GM19468 (cell line): ENCODE results near the gene HTR6.
"Not testable (repeated sequence)": the region's sequence is repeated elsewhere in the genome, so short reads cannot be mapped to it uniquely, and the experiment has no call there.

Source experiments
- ATAC-seq: cut with Tn5 transposase; IDR thresholded peaks from one replicate; pipeline ENCODE4 v1.9.1; 2021; ENCODE audit warnings: mild to moderate bottlenecking, moderate library complexity, moderate number of reproducible peaks; ENCODE audit not compliant: unreplicated experiment; ENCODE audit errors: extremely low read depth

HTR6 gene

GRCh38 chr1:19664453-19665185 lies at the start of gene HTR6:
Gene HTR6, plus strand, starts transcription at chr1:19664875. Its CDS starts 879 bp downstream, at chr1:19665754.
- ATAC-seq = no peak

- no peak for ATAC-seq
Measured at GRCh38 chr1:19615438-19615837, 49.2 kb upstream of the HTR6 start.

GRCh38 chr1:19616489-19616888 lies 48.2 kb upstream of the HTR6 start:
- ATAC-seq = no peak

DNA sequence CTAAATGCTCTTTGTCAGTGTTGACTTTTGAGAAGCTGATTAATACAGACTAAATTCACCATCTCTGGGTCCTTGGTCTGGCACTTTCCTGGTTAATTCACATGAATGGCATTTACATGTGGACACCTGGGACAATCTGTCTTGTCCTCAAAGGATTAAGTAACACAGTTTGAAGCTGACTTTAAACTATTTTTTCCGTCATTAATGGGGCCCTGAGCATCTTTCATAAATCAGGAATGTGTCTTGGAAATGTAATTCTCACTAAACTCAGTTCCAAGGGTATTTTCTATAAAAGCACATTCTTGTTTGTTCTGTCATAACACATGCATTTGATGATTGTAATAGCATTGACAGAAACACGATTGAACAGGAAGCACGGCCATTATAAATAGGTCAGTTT lies 47.3 kb upstream of the HTR6 start:
- no peak for ATAC-seq

GRCh38 chr1:19618428-19618827 lies 46.2 kb upstream of the HTR6 start:
- ATAC-seq = no peak

GRCh38 chr1:19619697-19620384 lies 44.8 kb upstream of the HTR6 start:
- ATAC-seq = no peak

DNA sequence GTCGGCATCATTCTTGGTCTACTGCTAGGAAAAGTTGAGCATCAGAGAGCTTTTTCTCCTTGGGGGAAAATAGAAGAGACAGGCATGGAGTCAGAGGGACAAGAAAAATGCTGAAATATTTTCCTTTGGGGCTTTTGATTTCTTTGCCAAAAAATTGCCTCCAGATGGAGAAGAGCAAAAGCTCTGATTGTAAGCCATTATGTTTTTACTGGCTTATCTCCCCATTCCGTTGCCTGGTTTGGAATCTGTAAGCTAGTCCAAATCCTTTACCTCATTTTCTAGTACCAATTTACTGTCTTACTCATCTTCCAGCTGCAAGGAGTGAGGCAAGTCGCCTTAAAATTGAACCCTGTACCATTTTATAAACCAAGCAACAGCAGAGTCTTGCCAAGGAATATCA lies 43.9 kb upstream of the HTR6 start:
- ATAC-seq = no peak

DNA sequence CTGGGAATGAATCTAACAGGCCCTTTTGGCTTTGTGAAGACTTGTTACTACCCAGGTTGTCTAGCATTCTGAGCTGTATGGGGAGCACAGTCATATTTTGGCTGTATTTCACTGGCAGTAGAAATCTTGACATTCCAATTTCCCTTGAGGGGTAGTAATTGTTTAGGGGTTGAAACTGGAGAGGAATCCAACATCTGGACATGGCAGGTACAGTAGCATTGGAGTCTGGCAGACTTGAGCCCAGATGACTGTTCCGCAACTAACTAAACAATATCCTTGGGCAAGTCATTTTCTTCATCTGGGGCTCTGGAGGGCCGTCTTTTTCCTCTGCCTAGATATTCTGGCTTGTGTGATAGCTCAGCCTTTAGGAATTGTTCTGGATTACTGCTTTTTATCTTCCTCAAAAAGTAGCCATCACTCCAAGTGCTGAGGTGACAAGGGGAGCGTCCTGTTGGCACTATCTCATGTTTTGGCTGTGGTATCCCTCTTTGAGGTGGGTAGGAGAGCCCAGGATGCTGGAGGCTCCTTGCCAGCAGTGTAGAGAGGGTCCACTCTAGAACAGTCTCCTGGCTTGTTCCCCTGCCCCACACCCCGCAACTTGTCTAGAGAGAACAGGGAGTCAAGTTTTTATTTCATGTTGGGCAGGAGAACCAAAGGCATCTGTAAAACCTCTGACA lies 43.3 kb upstream of the HTR6 start:
- no peak for ATAC-seq

GRCh38 chr1:19622204-19622603 lies 42.5 kb upstream of the HTR6 start:
- ATAC-seq = no peak

- no peak for ATAC-seq
Measured at GRCh38 chr1:19623523-19623922, 41.2 kb upstream of the HTR6 start.

GRCh38 chr1:19625291-19625937 lies 39.3 kb upstream of the HTR6 start:
- ATAC-seq = no peak

DNA sequence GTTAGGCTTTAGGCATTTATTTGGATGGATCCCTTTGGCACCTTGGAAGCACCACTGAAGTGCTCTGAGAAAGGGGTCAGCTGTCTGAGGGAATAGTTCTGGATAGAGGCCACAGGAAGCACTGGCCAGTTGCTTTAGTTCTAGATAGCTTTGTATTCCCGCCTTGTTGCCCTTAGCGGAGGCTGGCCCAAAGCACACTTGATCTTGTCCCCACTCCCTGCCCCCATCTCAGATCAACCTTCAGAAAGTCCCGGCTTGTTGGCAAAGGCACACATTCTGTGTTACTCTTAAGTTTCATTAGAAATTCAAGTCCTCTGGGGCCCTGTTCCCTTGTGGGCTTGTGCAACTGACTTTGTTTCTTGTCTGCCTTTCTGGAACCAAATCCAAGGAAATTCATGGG lies 35.8 kb upstream of the HTR6 start:
- no peak for ATAC-seq

DNA sequence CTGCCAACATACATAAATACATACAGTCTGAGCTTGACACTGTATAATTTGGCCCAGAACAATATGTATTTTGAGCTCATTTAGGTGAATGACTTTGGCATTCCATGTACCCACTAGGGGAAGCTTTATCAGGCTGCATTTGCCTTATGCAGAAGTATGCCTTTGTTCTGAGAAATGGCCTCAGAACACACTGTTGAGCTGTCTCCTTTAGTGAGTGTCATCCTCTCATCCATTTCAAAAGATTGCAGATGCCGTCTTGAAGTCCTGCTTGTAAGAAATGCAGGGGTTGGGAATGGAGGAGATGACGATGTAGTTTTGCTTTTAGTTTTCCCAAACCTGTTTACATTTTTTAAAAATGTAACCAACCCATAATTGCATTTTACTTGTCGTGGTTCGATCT lies 35.3 kb upstream of the HTR6 start:
- no peak for ATAC-seq

- ATAC-seq = not testable (repeated sequence)
Measured at GRCh38 chr1:19630192-19630591, 34.5 kb upstream of the HTR6 start.

DNA sequence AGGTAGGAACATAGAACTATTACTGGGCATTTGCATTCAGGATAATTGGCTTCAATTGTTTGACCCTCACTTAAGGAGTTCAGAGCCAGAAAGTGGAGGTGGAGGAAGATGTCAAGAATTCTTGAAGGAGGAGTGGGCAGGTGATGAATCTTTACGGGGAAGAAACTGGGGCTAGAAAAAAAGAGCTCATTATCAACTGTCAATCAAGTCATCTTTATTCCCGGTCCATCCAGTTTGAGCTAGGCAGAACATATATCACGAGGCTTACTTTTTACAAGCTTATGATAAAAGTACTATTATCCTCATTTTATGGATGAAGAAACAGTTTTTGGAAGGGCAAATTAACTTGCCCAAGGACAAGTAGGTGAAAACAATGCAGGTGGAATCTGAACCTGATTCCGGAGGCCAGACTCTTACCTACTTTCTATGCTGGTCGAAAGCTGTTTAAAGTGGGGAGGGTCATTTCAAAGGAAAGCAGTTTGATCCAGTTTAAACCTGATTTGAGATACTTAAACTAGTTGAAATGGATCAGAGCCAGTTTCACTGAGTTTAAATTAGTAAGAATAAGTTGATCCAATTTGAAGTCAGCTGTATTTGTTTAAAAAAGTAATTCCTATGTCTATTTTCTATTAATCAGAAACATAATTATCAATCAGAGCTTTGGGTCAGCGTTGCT lies 33.8 kb upstream of the HTR6 start:
- no peak for ATAC-seq

- no peak for ATAC-seq
Measured at GRCh38 chr1:19632211-19632610, 32.5 kb upstream of the HTR6 start.

GRCh38 chr1:19633106-19633505 lies 31.6 kb upstream of the HTR6 start:
- ATAC-seq = no peak

DNA sequence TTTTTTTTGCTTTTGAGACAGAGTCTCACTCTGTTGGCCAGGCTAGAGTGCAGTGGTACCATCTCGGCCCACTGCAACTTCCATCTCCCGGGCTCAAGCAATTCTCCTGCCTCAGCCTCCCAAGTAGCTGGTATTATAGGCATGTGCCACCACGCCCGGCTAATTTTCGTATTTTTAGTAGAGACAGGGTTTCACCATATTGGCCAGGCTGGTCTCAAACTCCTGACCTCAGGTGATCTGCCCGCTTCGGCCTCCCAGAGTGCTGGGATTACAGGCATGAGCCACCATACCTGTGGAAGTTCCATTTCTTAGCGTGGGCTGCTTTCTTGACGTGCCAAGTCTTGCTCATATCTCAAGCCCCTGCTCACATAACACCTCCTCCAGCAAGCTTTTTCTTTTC lies 29.6 kb upstream of the HTR6 start:
- ATAC-seq = not testable (repeated sequence)

DNA sequence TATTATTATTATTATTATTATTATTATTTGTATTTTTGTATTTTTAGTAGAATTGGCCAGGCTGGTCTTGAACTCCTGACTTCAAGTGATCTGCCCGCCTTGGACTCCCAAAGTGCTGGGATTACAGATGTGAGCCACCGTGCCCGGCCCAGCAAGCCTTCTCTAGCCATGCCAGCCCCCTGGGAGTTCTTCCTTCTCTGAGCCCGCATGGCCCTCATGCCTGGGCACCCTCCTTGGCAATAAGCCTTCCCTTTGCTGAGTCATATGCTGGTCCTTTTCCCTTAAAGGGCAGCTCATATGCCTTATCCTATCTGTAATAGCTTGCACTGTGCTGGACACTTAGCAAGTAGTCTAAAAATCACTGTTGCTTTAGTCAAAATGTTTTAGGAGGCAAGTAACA lies 29.0 kb upstream of the HTR6 start:
- no peak for ATAC-seq

GRCh38 chr1:19636065-19636464 lies 28.6 kb upstream of the HTR6 start:
- ATAC-seq = no peak
